ENCODE measurements around the gene CCDC24.

- no peak for TF ChIP-seq POLR2A (IDR thresholded peaks at IDR 0.05; ENCODE audit: insufficient read depth in 1 of 2, low read depth in 2 of 2, low read length in 2 of 2)
- TF ChIP-seq EZH2 (conservative IDR thresholded peaks at IDR 0.05; ENCODE audit: low read depth, low read length) = no peak
- no peak for TF ChIP-seq HNRNPH1 (optimal IDR thresholded peaks at IDR 0.05; ENCODE audit: low read depth, low read length)
- TF ChIP-seq ZNF770 (CRISPR knock-in tag; IDR thresholded peaks at IDR 0.05) = no peak
- TF ChIP-seq YY1 (IDR thresholded peaks at IDR 0.05; ENCODE audit: insufficient read depth, insufficient replicate concordance, low read depth, low read length) = no peak
- no peak for TF ChIP-seq HNRNPUL1 (IDR thresholded peaks at IDR 0.05; ENCODE audit: low read depth, low read length)
- TF ChIP-seq, protein P1, sequence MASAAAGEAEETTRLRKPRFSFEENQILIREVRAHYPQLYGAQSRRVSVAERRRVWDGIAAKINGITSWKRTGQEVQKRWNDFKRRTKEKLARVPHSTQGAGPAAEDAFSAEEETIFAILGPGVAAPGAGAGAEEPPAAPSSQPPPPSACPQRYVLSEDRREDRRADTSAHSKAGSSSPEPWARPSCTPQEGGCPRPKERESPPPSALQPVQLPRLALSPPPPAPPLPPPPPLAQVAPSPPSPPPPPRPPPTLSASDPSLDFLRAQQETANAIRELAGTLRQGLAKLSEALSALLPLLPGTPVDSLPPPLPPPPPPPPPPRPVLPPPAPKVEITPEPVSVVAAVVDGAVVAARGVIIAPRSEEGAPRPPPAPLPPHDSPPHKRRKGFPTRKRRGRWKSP (CRISPR knock-in tag; IDR thresholded peaks at IDR 0.05) = no peak
Measured at GRCh38 chr1:43982808-43983207, 8.6 kb upstream of the CCDC24 start.

All from HepG2 (cell line).